ENCODE measurements around the gene BRAF. TPM values are rescaled to one million over a fixed set of nuclear protein-coding genes. Genes with fewer than 3 reads are reported as not detected.

The BRAF gene
- total RNA-seq, 2 experiments from 2014 or later = 49.9 to 57.8 TPM

DNA sequence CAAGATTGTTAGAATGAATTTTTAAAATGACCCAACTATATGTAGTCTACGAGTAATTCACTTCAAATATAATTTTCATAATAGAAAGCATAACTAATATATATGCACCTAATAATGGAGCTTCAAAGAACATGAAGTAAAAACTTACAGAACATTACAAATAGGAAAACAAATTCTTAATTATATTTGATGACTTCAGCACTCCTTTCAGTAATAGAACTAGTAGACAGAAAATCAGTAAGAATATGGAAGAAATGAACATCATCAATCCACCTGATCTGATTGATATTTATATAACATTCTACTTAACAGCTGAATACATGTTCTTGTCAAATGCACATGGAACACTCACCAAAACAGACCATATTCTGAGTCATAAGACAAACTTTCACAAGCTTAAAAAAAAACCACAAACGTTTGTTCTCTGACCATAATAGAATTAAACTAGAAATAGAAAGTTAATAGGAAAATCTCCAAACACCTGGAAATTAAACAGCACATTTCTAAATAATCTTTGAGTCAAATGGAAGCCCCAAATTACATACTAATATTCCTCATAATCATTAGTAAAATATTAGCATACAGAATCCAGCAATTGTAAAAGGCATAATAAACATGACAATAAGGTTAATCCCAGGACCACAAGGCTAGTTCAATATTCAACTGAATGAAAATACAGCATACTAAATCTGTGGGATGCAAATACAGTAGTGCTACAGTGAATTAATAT lies 48.0 kb downstream of the BRAF start:
- DNase-seq (peak in 2 of 14 experiments; percentile 13 to 23), ATAC-seq (ENCODE audit: poor library complexity) (no peak)
- H3K27ac ChIP-seq (ENCODE audit: low read depth in 1 of 2, low read length in 2 of 2) = no peak overlapping the region
- TF ChIP-seq, protein P1, sequence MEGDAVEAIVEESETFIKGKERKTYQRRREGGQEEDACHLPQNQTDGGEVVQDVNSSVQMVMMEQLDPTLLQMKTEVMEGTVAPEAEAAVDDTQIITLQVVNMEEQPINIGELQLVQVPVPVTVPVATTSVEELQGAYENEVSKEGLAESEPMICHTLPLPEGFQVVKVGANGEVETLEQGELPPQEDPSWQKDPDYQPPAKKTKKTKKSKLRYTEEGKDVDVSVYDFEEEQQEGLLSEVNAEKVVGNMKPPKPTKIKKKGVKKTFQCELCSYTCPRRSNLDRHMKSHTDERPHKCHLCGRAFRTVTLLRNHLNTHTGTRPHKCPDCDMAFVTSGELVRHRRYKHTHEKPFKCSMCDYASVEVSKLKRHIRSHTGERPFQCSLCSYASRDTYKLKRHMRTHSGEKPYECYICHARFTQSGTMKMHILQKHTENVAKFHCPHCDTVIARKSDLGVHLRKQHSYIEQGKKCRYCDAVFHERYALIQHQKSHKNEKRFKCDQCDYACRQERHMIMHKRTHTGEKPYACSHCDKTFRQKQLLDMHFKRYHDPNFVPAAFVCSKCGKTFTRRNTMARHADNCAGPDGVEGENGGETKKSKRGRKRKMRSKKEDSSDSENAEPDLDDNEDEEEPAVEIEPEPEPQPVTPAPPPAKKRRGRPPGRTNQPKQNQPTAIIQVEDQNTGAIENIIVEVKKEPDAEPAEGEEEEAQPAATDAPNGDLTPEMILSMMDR (IDR thresholded peaks at IDR 0.05) = no peak
- H3K27me3 Mint-ChIP-seq = no peaks in the 10 kb centered on the region
- no peaks in the 10 kb centered on the region for H3K27me3 ChIP-seq (ENCODE audit: control insufficient read depth in 1 of 2, insufficient read depth in 2 of 2, low read length in 2 of 2)
- peaks cover 5% of the 10 kb centered on the region for H3K4me1 ChIP-seq (ENCODE audit: insufficient read depth, low read length)
- H3K27ac Mint-ChIP-seq = no peak overlapping the region
- ChIA-PET CTCF (no interaction called here), POLR2A (no interaction called here)
- H3K4me3 Mint-ChIP-seq = no peak overlapping the region
- peaks cover 58% of the 10 kb centered on the region for H3K4me1 Mint-ChIP-seq (ENCODE audit: low read depth)
- H3K9me3 ChIP-seq (ENCODE audit: control insufficient read depth in 1 of 2, insufficient read depth in 1 of 2, low read length in 2 of 2) = no peaks in the 10 kb centered on the region
- no peak overlapping the region for H3K4me3 ChIP-seq (ENCODE audit: low read length)
- no peaks in the 10 kb centered on the region for H3K36me3 ChIP-seq (ENCODE audit: insufficient read depth, low read length)
- peaks cover 30% of the 10 kb centered on the region for H3K36me3 Mint-ChIP-seq (ENCODE audit: low read depth)
- intact Hi-C loops (cut with DNase I, micrococcal nuclease) = no loop called here
- peaks cover 4% of the 10 kb centered on the region for H3K9me3 Mint-ChIP-seq

DNA sequence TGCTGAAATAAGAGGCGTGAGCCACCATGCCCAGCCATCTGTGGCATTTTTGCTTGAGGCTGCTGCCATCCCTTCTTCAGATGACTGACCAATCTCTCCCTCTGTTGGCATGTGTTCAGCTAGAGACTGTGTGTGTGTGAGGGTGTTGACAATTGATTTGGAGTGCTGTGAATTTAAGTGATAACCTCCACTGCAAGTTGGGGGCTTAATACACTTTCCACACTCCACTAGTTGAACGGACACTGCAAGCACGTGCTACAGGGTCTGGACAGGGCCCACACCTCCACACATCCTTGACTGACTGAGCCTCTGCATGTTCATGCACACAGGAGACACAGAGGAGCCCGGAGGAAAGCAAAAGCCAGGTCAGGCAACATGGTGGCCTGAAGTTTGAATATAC lies 51.3 kb downstream of the BRAF start:
- peaks cover 64% of the 10 kb centered on the region for H3K4me1 Mint-ChIP-seq (ENCODE audit: low read depth)
- Histone ChIP-seq H3K27ac (ENCODE audit: low read depth in 1 of 2, low read length in 2 of 2) (no peak overlapping the region), H3K9me3 (ENCODE audit: control insufficient read depth in 1 of 2, insufficient read depth in 1 of 2, low read length in 2 of 2) (peaks cover 0 to 4% of the 10 kb centered on the region in 2 experiments), H3K36me3 (ENCODE audit: insufficient read depth, low read length) (no peaks in the 10 kb centered on the region), H3K4me3 (ENCODE audit: low read length) (no peak overlapping the region), H3K4me1 (ENCODE audit: insufficient read depth, low read length) (peaks cover 8% of the 10 kb centered on the region), H3K27me3 (ENCODE audit: control insufficient read depth in 1 of 2, insufficient read depth in 2 of 2, low read length in 2 of 2) (no peaks in the 10 kb centered on the region)
- ATAC-seq (ENCODE audit: poor library complexity) = no peak
- ChIA-PET CTCF (no interaction called here), POLR2A (no interaction called here)
- H3K27ac Mint-ChIP-seq = no peak overlapping the region
- peaks cover 31% of the 10 kb centered on the region for H3K36me3 Mint-ChIP-seq (ENCODE audit: low read depth)
- H3K27me3 Mint-ChIP-seq = no peaks in the 10 kb centered on the region
- no peak for DNase-seq
- H3K4me3 Mint-ChIP-seq = no peak overlapping the region
- peaks cover 3% of the 10 kb centered on the region for H3K9me3 Mint-ChIP-seq
- intact Hi-C loops (cut with DNase I, micrococcal nuclease) = loop anchor here in 1 of 2 experiments (5.0 kb wide), 1 partner anchor 49 kb away; the partner anchor contains the start of gene BRAF
- TF ChIP-seq, protein P1 (IDR thresholded peaks at IDR 0.05) = no peak

DNA sequence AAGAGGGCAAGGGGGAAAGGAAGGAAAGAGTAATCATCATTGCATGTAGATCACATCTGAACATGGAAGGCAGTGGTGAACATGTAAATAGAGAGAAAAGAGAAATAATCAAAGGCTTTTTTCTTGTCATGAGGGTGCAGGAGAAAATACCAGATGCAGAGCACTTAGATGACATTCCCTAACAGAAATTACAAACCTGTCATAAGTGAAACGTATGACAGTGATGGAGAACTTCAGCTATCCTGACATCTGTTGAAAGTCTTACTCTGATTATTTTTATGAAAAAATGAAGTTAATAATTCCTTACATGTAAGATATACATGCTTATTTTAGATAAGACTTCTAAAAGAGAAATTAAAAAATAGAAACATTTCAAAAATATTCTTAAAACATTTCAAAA lies 54.7 kb downstream of the BRAF start:
- Histone ChIP-seq H3K36me3 (ENCODE audit: insufficient read depth, low read length) (no peaks in the 10 kb centered on the region), H3K27ac (ENCODE audit: low read depth in 1 of 2, low read length in 2 of 2) (no peak overlapping the region), H3K27me3 (ENCODE audit: control insufficient read depth in 1 of 2, insufficient read depth in 2 of 2, low read length in 2 of 2) (no peaks in the 10 kb centered on the region), H3K4me1 (ENCODE audit: insufficient read depth, low read length) (peaks cover 8% of the 10 kb centered on the region), H3K9me3 (ENCODE audit: control insufficient read depth in 1 of 2, insufficient read depth in 1 of 2, low read length in 2 of 2) (peaks cover 0 to 6% of the 10 kb centered on the region in 2 experiments), H3K4me3 (ENCODE audit: low read length) (no peak overlapping the region)
- ChIA-PET CTCF (interaction anchor here (2.0 kb wide), 1 partner anchor 33 kb away, joined by 4 read pairs; no protein-coding TSS in a partner anchor), POLR2A (no interaction called here)
- DNase-seq (no peak), ATAC-seq (ENCODE audit: poor library complexity) (no peak)
- Mint-ChIP-seq H3K4me1 (ENCODE audit: low read depth) (peaks cover 58% of the 10 kb centered on the region), H3K27ac (no peak overlapping the region), H3K9me3 (no peaks in the 10 kb centered on the region), H3K36me3 (ENCODE audit: low read depth) (peaks cover 30% of the 10 kb centered on the region), H3K27me3 (no peaks in the 10 kb centered on the region), H3K4me3 (no peak overlapping the region)
- TF ChIP-seq, protein P1 (IDR thresholded peaks at IDR 0.05) = no peak
- intact Hi-C loops (cut with DNase I, micrococcal nuclease) = loop anchor here in 1 of 2 experiments (5.0 kb wide), 1 partner anchor 52 kb away; the partner anchor contains the start of gene BRAF

All from CD4-positive, alpha-beta T cell (primary cell).